NCI-H2081 (cell line): ENCODE results near the gene LCN10.
A peak's percentile ranks its signal among the peaks of the same experiment; 100 is the strongest.

Experiments
- DNase-seq, 2 experiments: peaks; one replicate each; lab custom pipeline; 2025; lab: John Stamatoyannopoulos, UW

Gene LCN10

GRCh38 chr9:136754626-136755301 lies 12.0 kb upstream of the LCN10 start:
- DNase-seq = no peak

GRCh38 chr9:136754059-136754572 lies 11.4 kb upstream of the LCN10 start:
- peak; percentile 17 to 72 for DNase-seq

GRCh38 chr9:136753371-136754058 lies 10.8 kb upstream of the LCN10 start:
- DNase-seq = no peak

GRCh38 chr9:136751814-136752213 lies 9.1 kb upstream of the LCN10 start:
- no peak for DNase-seq

- DNase-seq = no peak
Measured at GRCh38 chr9:136751244-136751643, 8.5 kb upstream of the LCN10 start.

- DNase-seq = no peak
Measured at GRCh38 chr9:136750526-136750925, 7.8 kb upstream of the LCN10 start.

- DNase-seq = no peak
Measured at GRCh38 chr9:136748666-136749611, 6.2 kb upstream of the LCN10 start.

GRCh38 chr9:136748201-136748600 lies 5.5 kb upstream of the LCN10 start, which contains the start of gene LCN6:
TSS of gene LCN6 (minus strand) at chr9:136748525. CDS start at chr9:136748483, 42 bp downstream.
- DNase-seq = no peak

GRCh38 chr9:136747161-136748060 lies 4.7 kb upstream of the LCN10 start:
- DNase-seq = no peak

GRCh38 chr9:136746621-136747020 lies 3.9 kb upstream of the LCN10 start:
- DNase-seq = no peak

GRCh38 chr9:136746155-136746490 lies 3.4 kb upstream of the LCN10 start:
- DNase-seq = no peak

- no peak for DNase-seq
Measured at GRCh38 chr9:136745389-136746154, 2.8 kb upstream of the LCN10 start.

- no peak for DNase-seq
Measured at GRCh38 chr9:136744773-136745172, 2.0 kb upstream of the LCN10 start.

GRCh38 chr9:136743639-136744211 lies 985 bp upstream of the LCN10 start:
- DNase-seq = no peak

- DNase-seq = no peak
Measured at GRCh38 chr9:136741883-136742571, 713 bp downstream of the LCN10 start.

- no peak for DNase-seq
Measured at GRCh38 chr9:136740971-136741882, 1.5 kb downstream of the LCN10 start.

- DNase-seq = no peak
Measured at GRCh38 chr9:136740491-136740890, 2.2 kb downstream of the LCN10 start.

GRCh38 chr9:136740069-136740468 lies 2.7 kb downstream of the LCN10 start:
- DNase-seq = no peak

GRCh38 chr9:136739509-136739908 lies 3.2 kb downstream of the LCN10 start:
- DNase-seq = no peak
